Epithelial cell of proximal tubule (primary cell): ENCODE data around the gene SNX27. TPM values are rescaled to one million over a fixed set of nuclear protein-coding genes. Genes with fewer than 3 reads are reported as not detected.

Experiments used
- DNase-seq: peaks from one replicate; pipeline ENCODE4 v3.0.0-alpha.2; 2011; ENCODE audit warnings: low read depth
- H3K4me3 ChIP-seq: 2 replicates; pipeline ENCODE4 v1.5.1; 2011; ENCODE audit warnings: low read depth, mild to moderate bottlenecking, low read length
- total RNA-seq: library from RNA; depleted of rRNA; stranded (reverse); fragments of >200 nt; gene quantifications from 2 replicates; pipeline ENCODE4 v1.2.3, GENCODE V29; 2015
- TF ChIP-seq, protein P1 (sequence below): conservative IDR thresholded peaks from 2 replicates; pipeline ENCODE4 v1.5.1; 2012; ENCODE audit warnings: low read depth, mild to moderate bottlenecking, low read length

Gene SNX27
- total RNA-seq, 1 donor from 2014 or later: 13.2 TPM

DNA sequence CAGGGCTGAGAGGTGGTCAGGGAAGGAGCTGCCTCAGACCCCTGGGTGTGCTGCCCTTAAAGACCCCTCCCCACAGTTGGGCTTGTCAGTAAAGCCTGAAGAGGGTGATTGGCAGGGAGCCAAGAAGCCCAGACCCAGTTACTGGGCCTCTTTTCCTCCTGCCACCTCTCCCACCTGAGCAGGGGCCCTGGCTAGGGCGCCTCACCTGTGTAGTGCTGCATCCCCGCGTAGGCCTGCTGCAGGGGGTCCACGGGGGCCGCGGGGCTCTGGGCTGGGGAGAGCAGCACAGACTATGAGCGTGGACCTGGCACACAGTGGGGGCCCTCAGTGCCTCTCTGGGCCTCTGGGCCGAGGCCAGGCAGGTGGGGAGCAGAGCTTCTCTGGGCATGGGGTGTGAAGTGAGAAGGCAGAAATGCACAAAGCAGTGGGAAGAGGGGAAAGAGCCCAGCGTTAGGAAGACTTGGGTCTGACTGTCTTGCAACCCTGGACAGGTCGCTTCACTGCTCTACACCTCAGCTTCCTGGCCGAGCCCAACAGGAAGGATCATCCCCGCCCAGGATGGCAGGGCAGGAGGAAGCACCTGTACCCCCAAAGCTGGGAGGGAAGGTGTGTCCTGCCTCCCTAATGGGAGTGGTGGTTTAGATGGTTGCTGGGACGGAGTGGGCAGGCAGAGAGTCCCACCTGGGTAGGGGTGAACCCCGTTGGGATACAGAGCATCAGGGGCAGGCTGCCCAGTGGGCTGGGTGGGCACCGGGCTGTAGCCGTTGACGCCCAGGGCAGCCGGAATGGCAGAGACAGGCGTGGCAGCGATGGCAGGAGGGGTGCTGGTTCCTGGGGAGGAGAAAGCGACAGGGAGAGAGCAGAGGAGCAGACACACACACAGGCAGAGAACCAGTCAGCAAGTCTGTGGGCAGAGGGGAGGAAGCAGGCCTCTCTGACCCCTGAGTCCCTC is 94.9 kb downstream of the SNX27 start:
- TF ChIP-seq, protein P1, sequence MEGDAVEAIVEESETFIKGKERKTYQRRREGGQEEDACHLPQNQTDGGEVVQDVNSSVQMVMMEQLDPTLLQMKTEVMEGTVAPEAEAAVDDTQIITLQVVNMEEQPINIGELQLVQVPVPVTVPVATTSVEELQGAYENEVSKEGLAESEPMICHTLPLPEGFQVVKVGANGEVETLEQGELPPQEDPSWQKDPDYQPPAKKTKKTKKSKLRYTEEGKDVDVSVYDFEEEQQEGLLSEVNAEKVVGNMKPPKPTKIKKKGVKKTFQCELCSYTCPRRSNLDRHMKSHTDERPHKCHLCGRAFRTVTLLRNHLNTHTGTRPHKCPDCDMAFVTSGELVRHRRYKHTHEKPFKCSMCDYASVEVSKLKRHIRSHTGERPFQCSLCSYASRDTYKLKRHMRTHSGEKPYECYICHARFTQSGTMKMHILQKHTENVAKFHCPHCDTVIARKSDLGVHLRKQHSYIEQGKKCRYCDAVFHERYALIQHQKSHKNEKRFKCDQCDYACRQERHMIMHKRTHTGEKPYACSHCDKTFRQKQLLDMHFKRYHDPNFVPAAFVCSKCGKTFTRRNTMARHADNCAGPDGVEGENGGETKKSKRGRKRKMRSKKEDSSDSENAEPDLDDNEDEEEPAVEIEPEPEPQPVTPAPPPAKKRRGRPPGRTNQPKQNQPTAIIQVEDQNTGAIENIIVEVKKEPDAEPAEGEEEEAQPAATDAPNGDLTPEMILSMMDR: no peak
- DNase-seq: no peak
- H3K4me3 ChIP-seq: no peak overlapping the region

DNA sequence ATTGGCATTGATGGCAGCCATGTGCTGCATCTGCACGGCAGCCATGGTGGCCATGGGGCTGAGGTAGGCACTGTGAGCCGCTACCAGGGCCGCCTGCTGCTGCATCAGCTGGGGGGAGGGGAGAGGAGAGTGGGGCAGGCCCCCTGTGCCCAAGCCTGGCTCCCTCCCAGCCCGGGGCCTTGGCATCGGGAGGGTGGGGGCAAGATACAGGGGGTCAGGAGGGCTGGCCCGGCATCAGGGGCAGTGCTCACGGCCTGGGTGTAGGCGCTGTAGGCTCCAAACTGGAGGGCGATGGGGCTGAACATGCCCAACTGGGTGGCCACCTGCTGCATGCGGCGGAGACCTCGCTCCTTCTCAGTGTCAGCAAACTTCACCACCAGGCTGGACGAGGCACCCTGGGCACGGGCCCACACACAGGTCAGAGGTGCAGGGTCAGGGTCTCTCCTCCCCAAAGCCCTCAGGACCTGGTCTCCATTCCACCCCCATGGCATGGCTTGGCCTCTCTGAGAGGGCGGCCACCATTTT is 95.8 kb downstream of the SNX27 start:
- no peak for DNase-seq
- TF ChIP-seq, protein P1: no peak
- no peak overlapping the region for H3K4me3 ChIP-seq

DNA sequence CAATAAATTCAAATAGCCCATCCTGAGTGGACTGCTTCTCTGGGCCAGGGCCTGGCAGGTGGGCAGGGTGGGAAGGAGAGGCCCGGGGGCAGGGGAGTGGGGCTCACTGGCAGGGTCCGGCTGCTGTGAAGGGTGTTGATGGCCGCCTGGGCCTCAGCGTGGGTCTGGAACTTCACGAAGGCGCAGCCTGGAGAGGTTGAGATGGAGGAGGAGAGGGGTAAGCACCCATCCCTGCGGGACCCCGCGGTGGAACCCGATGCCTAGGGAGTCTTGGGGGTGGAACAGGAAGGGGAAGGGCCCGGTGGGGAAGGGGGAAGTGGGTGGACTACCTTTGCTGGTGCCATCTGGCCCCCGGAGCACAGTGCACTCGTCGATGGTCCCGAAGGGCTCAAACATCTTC is 97.0 kb downstream of the SNX27 start:
- TF ChIP-seq, protein P1: no peak
- H3K4me3 ChIP-seq: no peak overlapping the region
- no peak for DNase-seq

DNA sequence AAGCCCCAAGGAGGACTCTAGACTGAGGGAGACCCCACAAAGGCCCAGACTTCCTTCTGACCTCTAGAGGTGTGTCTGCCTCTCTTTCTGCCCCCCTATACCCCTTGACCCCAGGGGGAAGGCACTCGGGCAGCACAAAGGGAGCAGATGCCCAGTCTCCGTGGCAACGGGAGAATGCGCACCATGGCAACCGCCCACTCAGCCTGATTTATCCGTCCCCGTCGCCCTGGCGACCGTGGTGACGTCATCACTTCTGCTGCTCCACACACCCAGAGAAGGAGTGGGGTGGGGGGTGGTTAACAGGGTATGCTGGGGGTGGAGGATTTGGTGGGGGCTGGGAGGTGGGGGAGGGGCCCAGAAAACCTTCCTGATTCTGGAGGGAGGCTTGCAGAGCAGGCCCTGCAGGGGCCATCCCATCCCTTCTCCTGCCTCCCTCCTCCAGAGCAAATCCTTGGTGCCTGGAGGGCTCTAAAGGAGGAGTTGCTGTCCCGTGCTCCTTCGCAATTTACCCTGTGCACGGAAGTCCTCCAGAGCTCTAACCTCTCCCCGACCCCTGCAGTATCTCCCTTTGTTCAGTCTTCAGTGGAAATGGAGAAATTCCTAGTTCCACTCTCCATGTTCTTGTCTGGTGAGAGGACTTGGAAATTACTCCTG is 98.5 kb downstream of the SNX27 start:
- TF ChIP-seq, protein P1: no peak
- H3K4me3 ChIP-seq: no peak overlapping the region
- no peak for DNase-seq

DNA sequence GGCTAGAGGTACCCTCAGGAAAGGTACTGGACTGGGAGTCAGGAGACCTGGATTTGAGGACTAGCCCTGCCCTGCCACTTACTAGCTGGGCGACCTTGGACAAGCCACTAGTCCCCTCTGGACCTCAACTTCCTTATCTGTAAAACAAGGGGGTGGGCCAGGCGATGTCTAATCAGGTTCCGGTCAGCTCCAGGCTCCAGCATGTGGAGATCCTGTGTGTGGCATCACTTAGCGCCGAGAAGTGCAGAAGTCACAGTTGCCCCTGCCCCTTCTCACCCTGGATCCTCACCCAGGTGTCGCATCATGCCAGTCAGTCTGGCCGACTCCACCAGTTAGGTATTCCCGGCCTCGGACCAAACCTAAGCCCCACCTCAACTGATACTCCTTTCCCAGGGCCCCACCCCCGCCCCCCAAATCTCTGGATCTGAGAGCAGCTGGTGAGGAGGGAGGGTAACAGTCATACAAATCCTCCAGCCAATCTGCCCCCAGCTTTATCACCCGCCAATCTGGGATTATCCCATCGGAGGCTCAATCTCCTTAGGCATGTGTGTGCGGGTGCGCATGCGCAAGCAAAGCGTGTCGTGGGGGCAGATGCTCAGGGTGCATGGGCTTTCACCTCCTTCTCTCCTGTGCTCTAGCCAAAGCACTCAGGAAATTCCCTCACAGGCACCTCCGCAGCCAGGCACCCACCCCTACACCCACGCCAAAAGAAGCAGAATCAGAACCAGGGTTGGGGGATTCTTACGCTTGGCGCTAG is 99.4 kb downstream of the SNX27 start:
- no peak overlapping the region for H3K4me3 ChIP-seq
- DNase-seq: no peak
- TF ChIP-seq, protein P1: no peak

DNA sequence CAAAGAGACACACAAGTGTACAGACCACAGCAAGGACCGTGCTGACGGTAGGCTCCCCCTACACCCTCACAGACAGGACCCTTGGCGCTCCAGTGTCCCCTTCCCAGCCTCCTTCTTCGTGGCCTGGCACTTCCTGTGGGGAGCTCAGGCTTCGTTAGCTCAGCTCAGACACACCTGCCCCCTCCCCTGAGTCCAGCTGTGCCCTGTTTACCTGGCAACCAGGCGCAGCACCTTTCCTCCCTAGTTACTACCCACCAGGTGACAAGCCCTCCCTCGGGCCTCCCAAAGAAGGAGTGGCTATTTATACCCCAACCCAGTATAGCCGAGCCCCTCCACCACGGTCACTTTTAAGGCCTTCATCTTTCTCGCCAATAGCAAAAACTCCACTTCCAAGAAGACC is 100.1 kb downstream of the SNX27 start:
- DNase-seq: no peak
- no peak overlapping the region for H3K4me3 ChIP-seq
- TF ChIP-seq, protein P1: no peak
